ENCODE data around the gene GPRIN1.

DNA sequence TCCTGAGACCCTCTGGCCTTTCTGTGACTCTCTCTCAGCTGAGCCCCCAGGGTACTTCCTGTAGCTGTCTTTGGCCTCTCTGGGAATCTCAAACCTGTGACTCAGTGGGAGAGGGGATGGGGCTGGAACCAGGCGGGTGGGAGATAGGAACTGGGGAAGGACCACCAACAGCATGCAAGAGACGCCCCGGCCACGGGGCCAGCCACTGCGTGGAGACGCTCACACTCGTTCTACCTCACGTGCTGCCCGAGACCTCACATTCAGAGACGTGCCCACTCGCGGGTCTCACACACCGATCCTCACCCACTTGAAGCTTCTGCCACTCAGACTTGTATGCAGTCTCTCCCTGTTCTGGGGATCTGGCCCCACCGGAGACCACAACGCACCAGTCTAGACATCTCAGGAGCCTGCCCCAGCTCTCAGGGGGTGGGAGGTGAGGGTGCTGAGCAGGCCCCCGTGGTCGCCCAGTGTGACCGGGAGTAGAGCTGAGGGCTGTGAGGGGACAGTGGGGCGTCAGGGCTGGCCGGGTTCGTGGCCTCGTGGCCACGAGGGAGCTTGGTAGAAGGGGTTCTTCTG lies 13.8 kb downstream of the GPRIN1 start:
- TF ChIP-seq, protein P1, sequence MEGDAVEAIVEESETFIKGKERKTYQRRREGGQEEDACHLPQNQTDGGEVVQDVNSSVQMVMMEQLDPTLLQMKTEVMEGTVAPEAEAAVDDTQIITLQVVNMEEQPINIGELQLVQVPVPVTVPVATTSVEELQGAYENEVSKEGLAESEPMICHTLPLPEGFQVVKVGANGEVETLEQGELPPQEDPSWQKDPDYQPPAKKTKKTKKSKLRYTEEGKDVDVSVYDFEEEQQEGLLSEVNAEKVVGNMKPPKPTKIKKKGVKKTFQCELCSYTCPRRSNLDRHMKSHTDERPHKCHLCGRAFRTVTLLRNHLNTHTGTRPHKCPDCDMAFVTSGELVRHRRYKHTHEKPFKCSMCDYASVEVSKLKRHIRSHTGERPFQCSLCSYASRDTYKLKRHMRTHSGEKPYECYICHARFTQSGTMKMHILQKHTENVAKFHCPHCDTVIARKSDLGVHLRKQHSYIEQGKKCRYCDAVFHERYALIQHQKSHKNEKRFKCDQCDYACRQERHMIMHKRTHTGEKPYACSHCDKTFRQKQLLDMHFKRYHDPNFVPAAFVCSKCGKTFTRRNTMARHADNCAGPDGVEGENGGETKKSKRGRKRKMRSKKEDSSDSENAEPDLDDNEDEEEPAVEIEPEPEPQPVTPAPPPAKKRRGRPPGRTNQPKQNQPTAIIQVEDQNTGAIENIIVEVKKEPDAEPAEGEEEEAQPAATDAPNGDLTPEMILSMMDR (conservative IDR thresholded peaks at IDR 0.05 in 1 of 2, IDR thresholded peaks at IDR 0.05 in 1 of 2; ENCODE audit: low read depth in 1 of 2, low read length in 2 of 2), result no peak
- no peak for TF ChIP-seq EZH2 (IDR thresholded peaks at IDR 0.05; ENCODE audit: low read length, missing control alignments)

Measured in fibroblast of lung (primary cell).